Osteoblast (primary cell): ENCODE results near the gene FAF1. TPM values are rescaled to one million over a fixed set of nuclear protein-coding genes. Genes with fewer than 3 reads are reported as not detected.

Source experiments
- DNase-seq: peaks from one replicate; pipeline ENCODE4 v3.0.0; 2011; ENCODE audit warnings: low spot score, mixed read lengths; ENCODE audit not compliant: insufficient read length; ENCODE audit errors: missing footprints
- H2AFZ ChIP-seq: 2 replicates; pipeline ENCODE4 v1.6.0; 2011; ENCODE audit warnings: mild to moderate bottlenecking, low read length
- H3K27ac ChIP-seq: 2 replicates; pipeline ENCODE4 v1.5.1; 2011; ENCODE audit warnings: mild to moderate bottlenecking, low read depth, low read length, moderate library complexity
- H3K27me3 ChIP-seq: 2 replicates; pipeline ENCODE4 v1.6.0; 2012; ENCODE audit warnings: mild to moderate bottlenecking, control low read depth, inconsistent platforms, low read length, moderate library complexity; ENCODE audit not compliant: insufficient read depth
- H3K36me3 ChIP-seq: 2 replicates; pipeline ENCODE4 v1.5.1; 2011; ENCODE audit warnings: mild to moderate bottlenecking, low read length, control low read depth, moderate library complexity; ENCODE audit not compliant: insufficient read depth
- H3K4me1 ChIP-seq: 2 replicates; pipeline ENCODE4 v1.5.1; 2011; ENCODE audit warnings: mild to moderate bottlenecking, low read length, control low read depth, moderate library complexity; ENCODE audit not compliant: insufficient read depth
- H3K4me2 ChIP-seq: 2 replicates; pipeline ENCODE4 v1.6.0; 2011; ENCODE audit warnings: mild to moderate bottlenecking, low read length; ENCODE audit not compliant: insufficient read depth
- H3K4me3 ChIP-seq: fragments of 200-600 bp; sonication (generic); 3 replicates; pipeline ENCODE4 v1.5.1; 2012; ENCODE audit warnings: mild to moderate bottlenecking, low read length, inconsistent platforms; ENCODE audit not compliant: insufficient read depth
- H3K79me2 ChIP-seq: 2 replicates; pipeline ENCODE4 v1.6.0; 2012; ENCODE audit warnings: mild to moderate bottlenecking, low read length, control low read depth, inconsistent platforms; ENCODE audit not compliant: insufficient read depth
- H3K9me3 ChIP-seq: 2 replicates; pipeline ENCODE4 v1.5.1; 2011; ENCODE audit warnings: low read depth, low read length, control low read depth
- H4K20me1 ChIP-seq: 2 replicates; pipeline ENCODE4 v1.6.0; 2012; ENCODE audit warnings: mild to moderate bottlenecking, low read length, control low read depth; ENCODE audit not compliant: insufficient read depth
- total RNA-seq: library from RNA; depleted of rRNA; stranded (reverse); fragments of >200 nt; gene quantifications from 2 replicates; pipeline ENCODE4 v1.2.3, GENCODE V29; 2012
- TF ChIP-seq, protein P1 (sequence below): IDR thresholded peaks from 2 replicates; pipeline ENCODE4 v1.5.1; 2011; ENCODE audit warnings: mild to moderate bottlenecking, low read depth, low read length, moderate library complexity; ENCODE audit errors: extremely low read depth

Gene FAF1
- total RNA-seq, 1 donor, result 40.5 TPM

DNA sequence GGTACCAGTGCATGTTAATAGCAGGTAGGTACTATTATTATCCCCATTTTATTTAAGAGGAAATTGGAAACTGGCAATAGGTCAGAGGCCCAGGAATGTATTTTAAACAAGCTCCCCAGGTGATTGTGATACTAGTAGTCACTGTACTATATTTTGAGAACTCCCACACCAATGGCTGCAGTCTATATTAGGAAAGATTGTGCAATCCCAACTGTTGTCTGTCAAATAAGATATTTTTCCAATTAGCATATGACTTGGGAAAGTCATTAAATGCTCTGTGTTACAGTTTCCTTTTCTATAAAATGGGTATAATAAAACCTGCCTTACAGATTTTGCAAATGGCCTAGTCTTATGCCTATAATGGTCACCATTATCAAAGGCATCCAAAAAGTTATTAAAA is 442.6 kb downstream of the FAF1 start:
- Histone ChIP-seq H3K27me3 (no peaks in the 10 kb centered on the region), H2AFZ (no peak overlapping the region), H3K4me2 (no peak overlapping the region), H4K20me1 (no peaks in the 10 kb centered on the region), H3K27ac (no peak overlapping the region), H3K4me3 (no peak overlapping the region), H3K9me3 (no peaks in the 10 kb centered on the region), H3K79me2 (no peaks in the 10 kb centered on the region), H3K36me3 (no peaks in the 10 kb centered on the region), H3K4me1 (no peaks in the 10 kb centered on the region)
- TF ChIP-seq, protein P1, sequence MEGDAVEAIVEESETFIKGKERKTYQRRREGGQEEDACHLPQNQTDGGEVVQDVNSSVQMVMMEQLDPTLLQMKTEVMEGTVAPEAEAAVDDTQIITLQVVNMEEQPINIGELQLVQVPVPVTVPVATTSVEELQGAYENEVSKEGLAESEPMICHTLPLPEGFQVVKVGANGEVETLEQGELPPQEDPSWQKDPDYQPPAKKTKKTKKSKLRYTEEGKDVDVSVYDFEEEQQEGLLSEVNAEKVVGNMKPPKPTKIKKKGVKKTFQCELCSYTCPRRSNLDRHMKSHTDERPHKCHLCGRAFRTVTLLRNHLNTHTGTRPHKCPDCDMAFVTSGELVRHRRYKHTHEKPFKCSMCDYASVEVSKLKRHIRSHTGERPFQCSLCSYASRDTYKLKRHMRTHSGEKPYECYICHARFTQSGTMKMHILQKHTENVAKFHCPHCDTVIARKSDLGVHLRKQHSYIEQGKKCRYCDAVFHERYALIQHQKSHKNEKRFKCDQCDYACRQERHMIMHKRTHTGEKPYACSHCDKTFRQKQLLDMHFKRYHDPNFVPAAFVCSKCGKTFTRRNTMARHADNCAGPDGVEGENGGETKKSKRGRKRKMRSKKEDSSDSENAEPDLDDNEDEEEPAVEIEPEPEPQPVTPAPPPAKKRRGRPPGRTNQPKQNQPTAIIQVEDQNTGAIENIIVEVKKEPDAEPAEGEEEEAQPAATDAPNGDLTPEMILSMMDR, result no peak
- DNase-seq, result no peak

DNA sequence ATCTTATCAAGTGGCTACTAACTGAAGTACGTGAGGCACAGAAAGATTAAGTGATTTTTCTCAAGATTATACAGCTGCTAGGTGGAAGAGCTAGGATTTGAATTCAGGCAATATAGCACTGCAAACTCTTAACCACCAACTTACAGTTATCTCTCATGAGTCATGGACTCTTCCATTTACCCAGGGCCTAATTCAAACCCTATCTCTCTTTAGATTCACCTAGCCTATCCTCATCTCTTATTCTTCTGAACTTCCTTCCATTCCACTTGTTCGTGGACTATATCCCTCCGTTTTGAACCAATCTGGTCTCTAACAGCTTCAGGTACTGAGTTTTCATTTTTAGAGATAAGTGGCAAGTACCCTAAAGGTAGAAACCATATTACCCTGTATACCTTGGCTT is 444.0 kb downstream of the FAF1 start:
- no peaks in the 10 kb centered on the region for H3K27me3 ChIP-seq

DNA sequence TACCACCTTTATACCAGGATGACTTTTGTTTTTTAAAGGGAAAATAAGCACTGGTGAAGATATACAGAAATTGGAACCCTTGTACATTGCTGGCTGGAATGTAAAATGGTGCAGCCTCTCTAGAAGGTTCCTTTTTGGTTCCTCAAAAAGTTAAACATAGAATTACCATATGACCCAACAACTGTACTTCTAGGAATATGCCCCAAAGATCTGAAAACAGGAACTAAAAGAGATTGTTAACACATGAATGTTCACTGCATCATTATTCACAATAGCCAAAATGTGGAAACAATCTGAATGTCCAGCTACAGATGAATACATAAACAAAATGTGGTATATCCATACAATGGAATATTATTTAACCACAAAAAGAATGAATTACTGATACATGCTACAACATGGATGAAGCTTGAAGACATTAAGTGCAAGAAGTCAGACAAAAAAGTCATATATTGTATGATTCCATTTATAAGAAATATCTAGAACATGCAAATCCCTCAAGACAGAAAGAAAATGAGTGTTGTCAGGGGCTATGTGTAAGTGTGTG is 452.0 kb downstream of the FAF1 start:
- no peaks in the 10 kb centered on the region for H3K4me1 ChIP-seq
- H3K27me3 ChIP-seq, result no peaks in the 10 kb centered on the region
- TF ChIP-seq, protein P1, result no peak
- H3K4me2 ChIP-seq, result no peak overlapping the region
- no peak overlapping the region for H3K27ac ChIP-seq
- no peak for DNase-seq
- no peak overlapping the region for H3K4me3 ChIP-seq
- no peaks in the 10 kb centered on the region for H3K36me3 ChIP-seq
- H2AFZ ChIP-seq, result no peak overlapping the region
- H3K79me2 ChIP-seq, result no peaks in the 10 kb centered on the region
- no peaks in the 10 kb centered on the region for H4K20me1 ChIP-seq
- H3K9me3 ChIP-seq, result no peaks in the 10 kb centered on the region

More for the DNA sequence above, 444.0 kb downstream of the FAF1 start:
- no peak for DNase-seq
- Histone ChIP-seq H2AFZ (no peak overlapping the region), H3K9me3 (no peaks in the 10 kb centered on the region), H3K36me3 (no peaks in the 10 kb centered on the region), H3K4me1 (no peaks in the 10 kb centered on the region), H3K4me3 (no peak overlapping the region), H3K4me2 (no peak overlapping the region), H3K79me2 (no peaks in the 10 kb centered on the region), H4K20me1 (no peaks in the 10 kb centered on the region), H3K27ac (no peak overlapping the region)
- TF ChIP-seq, protein P1, result no peak

DNA sequence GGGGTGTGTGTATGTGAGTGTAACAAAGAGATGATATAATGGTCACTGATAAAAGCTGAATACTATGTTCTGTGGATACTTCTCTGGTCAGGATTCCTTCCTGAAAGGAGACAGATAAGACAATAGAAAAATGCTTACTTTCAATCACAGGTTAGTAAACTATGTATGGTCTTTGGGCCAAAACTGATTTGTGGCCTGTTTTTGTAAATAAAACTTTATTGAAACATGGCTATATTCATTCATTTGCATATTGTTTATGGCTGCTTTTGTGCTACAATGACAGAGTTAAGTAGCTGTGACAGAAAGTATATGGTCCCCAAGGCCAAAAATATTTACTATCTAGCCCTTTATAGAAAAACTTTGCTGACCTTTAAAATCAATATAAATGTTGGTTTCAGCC is 454.6 kb downstream of the FAF1 start:
- TF ChIP-seq, protein P1, result no peak
- Histone ChIP-seq H3K4me1 (no peaks in the 10 kb centered on the region), H3K9me3 (no peaks in the 10 kb centered on the region), H3K27ac (no peak overlapping the region), H3K27me3 (no peaks in the 10 kb centered on the region), H3K79me2 (no peaks in the 10 kb centered on the region), H3K4me2 (no peak overlapping the region), H4K20me1 (no peaks in the 10 kb centered on the region), H3K4me3 (no peak overlapping the region), H3K36me3 (no peaks in the 10 kb centered on the region), H2AFZ (no peak overlapping the region)
- DNase-seq, result no peak
